ENCODE data around the gene CYLD. TPM values are rescaled to one million over a fixed set of nuclear protein-coding genes. Genes with fewer than 3 reads are reported as not detected.

The CYLD gene
- total and polyA plus RNA-seq, 12 donors: 10.3 to 61.7 (median 37.1) TPM

DNA sequence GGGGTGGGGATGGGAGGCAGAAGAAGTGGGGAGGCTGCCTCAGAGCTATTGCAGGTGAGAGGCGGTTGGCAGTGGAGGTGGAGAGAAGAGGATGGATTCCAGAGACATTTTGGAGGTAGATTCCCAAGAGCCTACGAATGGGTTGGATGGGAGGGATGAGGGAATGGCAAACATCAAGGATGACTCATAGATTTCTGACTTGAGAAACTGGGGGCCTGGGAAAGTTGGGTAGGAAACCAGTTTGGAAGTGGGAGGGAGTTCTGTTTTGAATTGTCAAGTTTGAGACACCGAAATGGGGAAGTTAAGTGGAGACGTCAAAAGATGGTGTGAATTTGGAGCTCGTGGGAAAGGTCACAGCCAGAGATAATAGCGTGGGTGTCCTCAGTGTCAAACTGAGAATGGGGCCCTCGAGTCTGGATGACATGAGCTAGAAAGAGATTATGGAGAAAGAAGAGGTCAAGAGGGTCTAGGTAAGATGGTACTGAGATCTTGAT is 6.2 kb upstream of the CYLD start:
- TF ChIP-seq, protein P1, sequence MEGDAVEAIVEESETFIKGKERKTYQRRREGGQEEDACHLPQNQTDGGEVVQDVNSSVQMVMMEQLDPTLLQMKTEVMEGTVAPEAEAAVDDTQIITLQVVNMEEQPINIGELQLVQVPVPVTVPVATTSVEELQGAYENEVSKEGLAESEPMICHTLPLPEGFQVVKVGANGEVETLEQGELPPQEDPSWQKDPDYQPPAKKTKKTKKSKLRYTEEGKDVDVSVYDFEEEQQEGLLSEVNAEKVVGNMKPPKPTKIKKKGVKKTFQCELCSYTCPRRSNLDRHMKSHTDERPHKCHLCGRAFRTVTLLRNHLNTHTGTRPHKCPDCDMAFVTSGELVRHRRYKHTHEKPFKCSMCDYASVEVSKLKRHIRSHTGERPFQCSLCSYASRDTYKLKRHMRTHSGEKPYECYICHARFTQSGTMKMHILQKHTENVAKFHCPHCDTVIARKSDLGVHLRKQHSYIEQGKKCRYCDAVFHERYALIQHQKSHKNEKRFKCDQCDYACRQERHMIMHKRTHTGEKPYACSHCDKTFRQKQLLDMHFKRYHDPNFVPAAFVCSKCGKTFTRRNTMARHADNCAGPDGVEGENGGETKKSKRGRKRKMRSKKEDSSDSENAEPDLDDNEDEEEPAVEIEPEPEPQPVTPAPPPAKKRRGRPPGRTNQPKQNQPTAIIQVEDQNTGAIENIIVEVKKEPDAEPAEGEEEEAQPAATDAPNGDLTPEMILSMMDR (IDR thresholded peaks at IDR 0.05): no peak
- H3K36me3 ChIP-seq: peaks cover 0 to 24% (median 0%) of the 10 kb centered on the region in 9 donors
- peaks cover 0 to 8% (median 0%) of the 10 kb centered on the region in 9 donors for H3K4me1 ChIP-seq
- DNase-seq: no peak
- H3K9me3 ChIP-seq: no peaks in the 10 kb centered on the region
- WGBS, 2 donors: 68% methylated on average over 7 of the region's 7 CpGs
- H3K27me3 ChIP-seq: no peaks in the 10 kb centered on the region
- no peak for ATAC-seq
- intact Hi-C loops (cut with DNase I): no loop called here
- no peak overlapping the region for H3K4me3 ChIP-seq
- H3K27ac ChIP-seq: no peak overlapping the region

- no peaks in the 10 kb centered on the region for H3K9me3 ChIP-seq
- intact Hi-C loops (cut with DNase I): no loop called here
- WGBS, 2 donors: 82 to 83% methylated on average over 9 of the region's 9 CpGs
- ATAC-seq (no peak), DNase-seq (no peak)
- peaks cover 0 to 16% (median 0%) of the 10 kb centered on the region in 9 donors for H3K36me3 ChIP-seq
- no peaks in the 10 kb centered on the region for H3K27me3 ChIP-seq
- H3K4me3 ChIP-seq: no peak overlapping the region
- TF ChIP-seq, protein P1 (IDR thresholded peaks at IDR 0.05): no peak
- H3K27ac ChIP-seq: no peak overlapping the region
- peaks cover 0 to 13% (median 5%) of the 10 kb centered on the region in 9 donors for H3K4me1 ChIP-seq
Observed at GRCh38 chr16:50736448-50736847, 5.4 kb upstream of the CYLD start.

DNA sequence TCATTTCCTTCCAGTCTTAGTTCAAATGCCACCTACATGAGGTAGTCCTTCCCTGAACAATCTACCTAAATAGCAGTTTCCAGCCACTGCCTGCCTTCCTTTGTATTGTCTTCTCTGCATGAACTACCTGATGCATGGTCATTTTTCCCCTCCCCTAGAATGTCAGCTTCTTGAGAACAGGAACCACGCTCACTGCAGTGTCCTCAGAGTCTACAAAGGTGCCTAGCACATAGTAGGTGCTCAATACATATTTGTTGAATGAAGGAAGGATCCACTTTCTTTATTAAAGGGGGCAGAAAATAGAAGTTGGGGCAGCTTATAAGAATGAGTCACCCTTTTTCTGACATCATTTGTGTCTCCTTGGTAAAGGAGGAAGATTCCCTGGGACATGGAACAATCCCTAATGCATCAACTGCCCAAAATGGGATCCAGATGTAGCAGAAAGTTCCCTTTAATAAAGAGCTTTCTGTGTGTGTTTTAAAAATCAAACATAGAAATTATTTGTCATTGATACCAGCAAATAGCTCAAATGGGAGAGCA is 4.4 kb upstream of the CYLD start:
- Histone ChIP-seq H3K9me3 (no peaks in the 10 kb centered on the region), H3K4me3 (no peak overlapping the region), H3K36me3 (peaks cover 0 to 6% (median 0%) of the 10 kb centered on the region in 9 donors), H3K27ac (no peak overlapping the region), H3K4me1 (peaks cover 0 to 13% (median 6%) of the 10 kb centered on the region in 9 donors), H3K27me3 (no peaks in the 10 kb centered on the region)
- DNase-seq (no peak), ATAC-seq (no peak)
- TF ChIP-seq, protein P1 (IDR thresholded peaks at IDR 0.05): no peak
- intact Hi-C loops (cut with DNase I): no loop called here
- WGBS, 2 donors: 81 to 96% methylated on average over 1 of the region's 1 CpG

GRCh38 chr16:50739031-50739430 is 2.9 kb upstream of the CYLD start:
- no peaks in the 10 kb centered on the region for H3K27me3 ChIP-seq
- no peaks in the 10 kb centered on the region for H3K9me3 ChIP-seq
- WGBS, 2 donors: 88 to 92% methylated on average over 1 of the region's 1 CpG
- intact Hi-C loops (cut with DNase I): no loop called here
- H3K4me1 ChIP-seq: peaks cover 0 to 26% (median 17%) of the 10 kb centered on the region in 9 donors
- ATAC-seq: no peak
- H3K4me3 ChIP-seq: no peak overlapping the region
- no peaks in the 10 kb centered on the region for H3K36me3 ChIP-seq
- no peak for DNase-seq
- TF ChIP-seq, protein P1 (IDR thresholded peaks at IDR 0.05): no peak
- no peak overlapping the region for H3K27ac ChIP-seq
